GM18907 (cell line): ENCODE measurements around the gene CMTM5.

Source experiments
- ATAC-seq: cut with Tn5 transposase; IDR thresholded peaks from one replicate; pipeline ENCODE4 v1.9.1; 2021; ENCODE audit warnings: mild to moderate bottlenecking, moderate library complexity; ENCODE audit not compliant: unreplicated experiment

The CMTM5 gene

DNA sequence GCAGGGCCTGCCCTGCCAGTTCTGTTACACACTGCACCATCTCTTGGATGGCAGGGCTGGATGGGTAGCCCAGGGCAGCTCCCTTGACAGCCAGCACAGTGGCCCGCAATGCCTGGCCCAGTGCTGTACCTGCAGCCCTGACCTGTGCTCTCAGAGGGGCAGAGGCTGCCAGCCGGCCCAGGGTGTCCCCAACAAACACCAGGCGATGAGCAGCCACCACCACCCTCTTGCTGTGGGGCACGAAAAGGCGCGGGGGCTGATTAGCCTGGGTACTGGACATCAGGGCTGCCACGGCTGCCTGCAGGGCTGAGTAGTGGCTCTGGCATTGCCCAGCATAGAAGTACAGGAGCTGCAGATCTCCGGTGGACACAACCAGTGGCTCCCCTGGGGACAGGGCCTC, 19.6 kb upstream of the CMTM5 start:
- ATAC-seq: no peak

DNA sequence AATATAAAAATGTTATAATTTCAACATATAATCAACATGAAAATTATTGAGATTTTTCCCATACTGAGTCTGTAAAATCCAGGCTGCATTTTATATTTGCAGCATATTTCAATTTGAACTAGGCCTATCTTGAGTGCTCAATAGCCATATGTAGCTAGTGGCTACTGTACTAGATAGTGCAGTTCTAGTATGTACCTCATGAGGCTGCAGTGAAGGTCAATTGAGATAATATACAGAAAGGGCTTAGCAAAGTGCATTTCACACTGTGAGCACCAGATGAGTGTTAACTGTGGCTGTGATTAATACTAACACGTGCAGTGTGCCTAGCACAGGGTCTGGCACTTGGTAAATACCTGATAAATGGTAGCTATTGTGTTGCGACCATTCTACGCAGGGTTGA, 18.8 kb upstream of the CMTM5 start:
- no peak for ATAC-seq

DNA sequence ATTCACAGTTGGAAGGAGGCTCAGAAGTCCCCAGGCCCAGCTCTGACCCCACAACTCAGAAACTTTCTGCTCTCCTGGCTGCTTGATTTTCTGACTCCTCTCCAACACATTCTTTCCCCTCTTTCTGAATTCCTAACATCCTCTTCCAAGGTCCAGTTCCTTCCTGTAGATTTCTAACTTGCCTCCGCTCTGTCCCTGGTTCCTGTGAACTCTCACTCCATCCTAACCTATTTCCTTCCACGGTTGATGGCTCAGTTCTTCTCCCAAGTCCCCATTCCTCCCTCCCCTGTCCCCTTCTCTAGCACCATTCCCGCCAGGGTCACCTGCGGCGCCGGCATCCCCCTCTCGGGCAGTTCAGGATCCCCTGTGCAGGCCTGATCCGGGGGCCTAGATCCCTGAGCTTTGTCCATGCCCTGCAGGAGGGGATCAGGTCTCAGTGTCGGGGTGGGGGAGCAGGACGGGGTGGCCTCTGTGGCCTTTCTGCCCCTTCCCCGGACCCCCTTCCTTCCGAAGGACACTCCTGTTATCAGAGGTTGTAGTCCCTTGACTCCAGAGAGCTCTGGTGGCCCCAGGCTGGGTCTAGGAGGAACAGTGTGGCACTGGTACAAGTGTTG, 18.2 kb upstream of the CMTM5 start:
- no peak for ATAC-seq

DNA sequence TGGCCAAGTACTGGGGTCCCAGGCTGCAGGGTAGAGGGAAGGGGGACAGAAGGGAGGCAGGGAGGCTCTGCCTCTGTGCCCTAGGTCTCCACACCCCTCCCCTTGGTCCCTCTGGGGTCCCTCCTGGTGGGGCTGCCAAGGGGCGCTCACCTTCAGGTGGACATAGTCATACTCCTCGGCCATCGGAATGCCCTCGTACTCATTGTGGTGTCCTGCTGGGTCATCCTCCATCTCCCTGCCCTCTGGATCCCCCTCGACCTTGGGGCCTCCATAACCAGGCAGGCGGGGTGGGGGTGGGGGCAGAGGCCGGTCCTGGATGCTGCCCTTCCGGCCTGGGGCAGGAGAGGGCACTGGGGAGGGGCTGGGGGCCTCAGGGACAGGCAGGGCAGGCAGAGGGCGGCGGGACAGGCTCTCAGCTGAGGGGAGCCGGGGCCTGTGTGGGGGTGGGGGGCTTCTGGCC, 17.6 kb upstream of the CMTM5 start:
- no peak for ATAC-seq

DNA sequence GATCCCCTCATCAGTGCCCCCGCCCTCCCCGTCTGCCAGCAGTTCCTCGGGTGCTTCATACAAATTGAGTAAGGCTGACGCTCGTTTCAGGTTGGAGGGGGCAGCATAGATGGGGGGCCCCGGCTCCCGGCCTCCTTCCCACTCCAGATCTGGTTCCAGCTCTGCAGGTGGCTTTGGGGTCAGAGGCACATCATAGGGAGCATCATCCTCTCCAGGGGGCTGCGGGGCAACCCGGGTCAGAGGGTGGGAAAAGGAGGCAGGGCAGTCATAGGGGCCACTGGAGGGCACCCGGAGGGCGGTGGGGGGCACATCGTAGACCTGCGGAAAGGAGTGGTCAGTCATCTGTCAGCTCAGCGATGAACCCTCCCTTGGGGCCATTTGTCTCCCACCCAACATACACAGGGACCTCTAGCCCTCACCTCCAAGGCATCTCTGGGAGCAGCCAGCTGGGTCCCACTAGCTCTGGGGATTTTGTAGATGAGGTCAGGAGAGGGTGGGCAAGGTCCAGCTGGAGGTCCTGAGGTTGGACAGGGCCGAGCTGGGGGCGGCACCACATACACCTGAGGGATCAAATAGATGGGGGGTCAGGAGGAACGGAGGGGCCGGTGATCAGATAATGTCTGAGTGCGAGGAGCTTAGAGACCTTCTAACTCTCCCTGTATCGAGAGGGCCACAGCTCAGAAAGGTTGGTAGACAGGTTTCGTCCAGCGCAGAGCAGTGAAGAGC, 17.0 kb upstream of the CMTM5 start:
- no peak for ATAC-seq

DNA sequence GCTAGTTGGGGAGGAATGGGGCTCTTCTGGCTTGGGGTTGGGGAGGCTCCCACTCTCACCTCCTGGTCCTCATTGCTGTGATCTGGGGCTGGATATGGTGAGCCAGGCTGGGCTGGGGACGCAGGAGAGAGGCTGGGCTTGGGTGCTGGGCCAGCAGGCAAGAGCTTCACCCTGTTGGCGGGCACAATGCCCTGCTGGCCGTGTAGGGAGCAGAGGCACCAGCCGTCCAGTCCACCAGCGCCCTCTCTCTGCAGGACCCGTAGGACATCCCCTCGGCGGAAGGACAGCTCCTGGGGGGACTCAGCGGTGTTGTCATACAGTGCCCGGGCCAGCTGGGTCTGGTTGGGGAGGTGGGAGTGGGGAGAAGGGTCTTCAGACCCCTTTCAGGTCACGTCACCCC, 16.4 kb upstream of the CMTM5 start:
- no peak for ATAC-seq

DNA sequence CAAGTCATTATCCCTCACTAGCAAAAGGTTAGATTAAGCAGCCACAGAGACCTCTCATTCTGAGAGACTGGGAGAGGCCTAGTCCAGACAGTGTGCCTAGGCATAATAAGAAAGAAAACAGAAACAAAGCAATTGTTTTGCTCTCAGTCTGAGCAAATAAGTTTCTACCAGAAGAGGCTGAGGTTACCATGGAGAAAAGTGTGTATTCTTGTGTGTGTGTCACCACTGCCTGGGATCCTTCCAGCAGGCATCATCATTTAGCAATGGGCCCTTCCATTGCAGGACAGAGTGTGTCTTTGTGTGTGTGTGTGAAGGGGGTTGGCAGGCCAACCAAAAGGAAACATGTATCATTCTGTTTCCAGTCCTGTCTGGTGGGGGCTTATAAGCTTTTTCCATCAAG, 15.5 kb upstream of the CMTM5 start:
- no peak for ATAC-seq

DNA sequence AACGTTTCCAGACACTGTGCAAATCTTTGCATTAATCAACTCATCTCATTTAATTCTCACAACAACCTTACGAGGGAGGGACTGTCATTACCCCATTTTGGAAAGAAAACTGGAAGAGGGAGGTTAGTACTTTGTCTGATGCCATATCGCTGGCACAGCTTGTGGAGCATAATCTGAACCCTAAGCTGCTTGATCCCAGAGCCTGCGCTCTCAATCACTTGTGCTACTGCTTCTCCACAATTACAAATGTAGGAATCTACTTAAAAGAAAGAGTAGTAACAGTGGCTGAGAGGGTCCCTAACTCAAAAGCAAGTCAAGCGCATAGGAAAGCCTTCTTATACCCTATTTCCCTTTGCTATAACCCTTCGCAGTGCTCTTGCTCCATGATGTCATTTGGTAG, 15.1 kb upstream of the CMTM5 start:
- ATAC-seq: no peak

DNA sequence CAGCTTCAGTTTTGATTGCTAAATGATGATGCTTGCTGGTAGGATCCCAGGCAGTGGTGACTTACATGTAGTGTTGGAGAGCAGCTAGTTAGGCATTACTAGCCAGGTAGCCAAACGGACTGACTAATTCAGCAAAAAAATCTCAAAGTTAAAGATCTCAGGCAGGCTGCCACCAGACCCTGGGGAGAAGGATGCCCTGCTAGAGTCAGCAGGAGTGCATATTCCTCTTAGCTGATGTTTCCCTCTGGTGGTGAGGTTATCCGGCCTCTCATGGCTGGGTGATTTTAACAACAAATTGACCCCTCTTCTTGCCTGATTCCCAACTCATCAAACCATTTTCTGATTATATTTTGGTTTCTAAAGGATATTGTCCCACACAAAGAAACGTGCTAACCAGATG, 14.6 kb upstream of the CMTM5 start:
- ATAC-seq: no peak

DNA sequence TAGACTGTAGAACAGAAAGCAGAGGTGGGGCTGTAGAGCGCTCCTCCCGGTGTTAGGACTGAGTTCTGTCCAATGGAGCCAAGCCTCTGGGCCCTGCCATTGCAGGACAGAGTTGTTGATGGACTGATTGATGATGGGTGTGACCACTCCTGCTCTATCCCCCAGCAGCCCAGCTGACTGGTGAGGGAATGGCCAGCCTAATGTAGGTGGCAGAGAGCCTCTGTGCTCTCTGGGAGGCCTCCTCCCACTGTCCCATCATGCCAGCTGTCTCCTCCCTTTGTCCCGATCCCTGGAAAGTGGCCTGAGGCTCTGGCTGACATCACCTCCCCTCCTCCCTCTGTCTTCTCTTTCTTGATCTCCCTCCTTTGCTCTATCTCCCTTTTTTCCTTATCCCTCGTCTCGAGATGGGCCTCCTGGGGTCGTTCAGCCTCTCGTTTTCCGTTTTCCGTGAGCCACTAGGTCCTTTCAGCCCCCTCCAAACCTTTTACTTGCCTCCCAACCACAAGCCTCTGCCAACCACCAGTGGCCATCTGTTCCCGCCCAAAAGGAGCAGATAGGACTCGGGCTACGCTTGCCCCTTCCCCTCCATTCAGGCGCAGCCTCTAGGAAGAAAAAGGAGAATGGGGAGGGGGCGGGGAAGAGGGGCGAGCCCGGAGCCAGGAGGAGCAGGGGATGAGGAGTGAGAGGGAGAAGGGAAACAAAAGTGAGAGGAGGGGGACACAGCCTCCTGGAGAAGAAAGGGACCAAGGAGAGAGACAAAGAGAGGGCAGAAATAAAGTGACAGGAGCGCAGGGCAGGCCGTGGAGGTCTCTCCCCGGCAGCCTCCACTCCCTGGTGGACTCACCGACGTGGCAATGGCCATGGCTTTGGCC, 12.4 kb upstream of the CMTM5 start:
- ATAC-seq: no peak

DNA sequence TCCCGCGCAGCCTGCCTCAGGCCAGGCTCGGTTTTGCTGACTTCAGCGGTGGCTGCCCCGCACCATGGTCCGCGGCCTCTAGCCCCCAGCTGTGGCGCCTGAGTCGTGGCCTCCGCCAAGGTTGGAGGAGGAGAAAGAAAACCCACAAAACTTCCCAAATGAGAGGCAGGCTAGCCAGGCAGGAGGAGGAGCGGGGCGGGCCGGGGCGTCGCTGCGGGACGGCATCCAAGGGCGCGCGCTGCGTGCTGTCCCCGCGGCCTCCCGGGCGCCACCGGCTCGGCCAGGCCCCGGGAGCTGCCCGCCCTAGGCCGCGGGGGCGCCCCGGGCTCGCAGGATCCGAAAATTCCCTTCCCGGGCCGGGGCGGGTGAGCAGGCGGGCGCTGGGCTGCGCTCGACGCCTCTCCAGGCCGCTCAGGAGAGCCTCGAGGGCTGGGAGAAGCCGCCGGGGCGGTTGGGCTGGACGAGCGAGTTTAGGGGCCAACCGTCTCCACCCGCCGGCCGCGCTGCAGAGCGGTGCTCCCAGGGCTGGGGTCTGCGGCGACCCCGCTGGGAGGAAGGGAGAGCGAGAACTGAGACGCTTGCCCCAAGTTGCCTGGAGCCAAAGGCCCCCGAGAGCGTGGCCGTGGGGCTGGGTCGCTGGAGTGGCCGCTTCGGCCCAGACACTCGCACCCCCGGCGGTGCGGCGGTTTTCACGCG, 11.7 kb upstream of the CMTM5 start, which contains the start of gene EFS:
Gene EFS, minus strand, starts transcription at position 137 of the 696 bp plus-strand sequence. CDS start 147 bp downstream, outside the sequence.
- ATAC-seq: no peak

DNA sequence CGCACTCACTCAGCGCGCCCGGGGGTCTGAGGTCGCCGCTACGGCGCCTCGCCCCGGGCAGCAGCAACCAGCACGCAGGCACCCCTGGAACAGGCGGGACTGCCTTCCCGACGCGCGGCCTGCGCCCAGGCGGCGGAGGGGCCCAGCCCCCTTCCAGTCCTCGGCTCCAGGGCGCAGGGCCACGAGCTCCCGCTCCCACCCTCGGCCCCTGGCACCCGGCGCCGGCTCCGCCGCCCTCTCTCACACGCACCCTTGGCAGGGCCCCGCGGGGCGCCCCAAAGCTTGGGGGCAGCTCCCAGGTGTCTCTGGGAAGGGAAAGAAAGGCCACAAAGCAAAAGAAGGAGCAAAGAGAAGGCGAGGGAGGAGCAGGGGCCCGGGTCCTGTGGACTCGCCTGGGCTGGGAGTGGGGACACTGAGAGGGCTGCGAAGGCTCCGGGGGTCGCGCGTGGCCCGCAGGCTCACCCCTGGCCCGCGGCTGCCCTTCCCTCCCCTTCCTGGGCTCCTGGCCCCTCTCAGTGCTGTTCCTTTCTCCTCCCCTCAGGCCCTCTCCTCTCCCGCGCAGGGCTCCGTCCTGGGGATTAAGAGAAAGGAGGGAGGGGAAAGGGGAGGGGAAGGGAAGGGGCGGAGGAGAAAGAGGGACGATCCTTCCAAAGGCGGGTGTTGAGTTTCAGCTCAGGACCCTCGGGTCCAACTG, 11.0 kb upstream of the CMTM5 start:
- ATAC-seq: no peak

DNA sequence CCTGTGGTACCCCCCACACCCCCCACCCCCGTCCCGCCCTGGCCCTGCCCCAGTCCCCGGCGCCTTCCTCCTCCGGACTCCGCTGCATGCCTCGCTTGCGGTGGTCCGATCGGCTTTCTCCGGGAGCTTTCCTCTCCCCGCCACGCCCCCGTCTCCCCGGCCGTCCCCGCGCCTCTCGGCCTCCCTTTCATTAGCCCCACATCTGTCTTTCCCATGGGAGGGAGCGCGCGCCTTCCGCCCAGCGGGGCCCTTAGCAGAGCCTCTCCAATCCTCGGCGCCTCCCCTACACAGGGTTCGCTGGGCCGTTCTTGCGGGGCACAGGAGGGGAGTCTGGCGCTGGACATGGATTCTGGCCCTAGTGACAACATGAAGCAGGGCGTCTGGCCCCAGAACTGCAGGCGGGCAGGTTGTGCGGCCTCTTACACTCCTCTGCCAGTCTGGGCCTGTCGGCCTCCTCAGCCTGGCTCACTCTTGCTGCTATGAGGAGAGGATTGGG, 10.4 kb upstream of the CMTM5 start:
- ATAC-seq: no peak

DNA sequence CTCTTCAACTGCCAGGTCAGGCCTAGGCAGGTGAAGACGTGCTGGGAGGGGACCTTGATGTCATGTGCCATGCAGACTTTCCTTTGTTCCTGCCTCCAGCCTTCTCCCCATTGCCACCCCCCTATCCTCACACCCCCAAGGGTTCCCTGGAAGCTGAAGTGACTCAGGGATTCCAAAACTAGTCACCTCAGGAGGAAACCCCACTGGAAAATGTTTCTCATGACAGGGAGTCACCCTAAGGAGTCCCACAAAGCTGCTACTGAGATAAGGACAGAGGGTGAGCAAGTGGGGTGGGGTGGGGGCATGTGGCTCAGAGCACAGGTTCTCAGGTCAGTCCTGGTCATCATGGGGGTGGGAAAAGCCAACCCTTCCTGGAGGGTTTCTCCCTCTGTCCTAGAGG, 6.6 kb upstream of the CMTM5 start:
- ATAC-seq: no peak

DNA sequence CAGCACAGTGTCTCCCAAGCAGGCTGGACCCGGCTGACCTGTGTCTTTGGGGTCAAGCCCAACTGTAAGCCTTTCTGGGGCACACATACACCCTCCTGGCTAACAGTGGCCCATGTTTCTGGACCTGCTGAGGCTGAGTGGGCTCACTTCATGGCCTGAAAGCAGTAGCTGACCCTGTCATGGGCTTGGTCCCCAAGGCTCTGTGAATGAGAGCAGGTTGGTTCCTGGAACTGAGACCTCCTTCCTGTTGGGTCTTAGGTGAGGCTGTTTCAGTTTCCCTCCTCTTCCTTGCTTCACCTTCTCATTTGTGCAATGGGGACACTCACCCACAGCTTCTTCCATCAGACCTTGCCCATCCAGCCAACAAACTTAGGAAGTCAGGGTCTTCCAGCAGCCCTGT, 5.0 kb upstream of the CMTM5 start:
- ATAC-seq: no peak

DNA sequence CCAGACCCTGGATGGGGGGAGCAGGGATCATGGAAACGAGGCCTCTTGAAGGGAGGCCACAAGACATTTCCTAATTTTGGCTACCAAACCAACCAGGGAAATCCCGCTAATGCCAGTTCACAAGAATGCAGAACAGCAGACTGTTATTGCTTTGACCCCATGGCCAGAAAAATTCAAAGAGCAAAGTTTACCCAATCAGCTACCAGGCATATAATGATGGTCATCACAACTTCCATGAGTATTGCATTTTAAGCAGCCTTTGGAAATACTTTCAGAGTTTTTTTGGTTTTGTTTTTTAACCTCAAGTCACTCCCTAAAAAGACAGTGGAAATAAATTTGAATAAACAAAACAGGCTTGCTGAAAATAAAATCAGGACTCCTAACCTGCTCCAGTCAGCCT, 4.3 kb upstream of the CMTM5 start, which contains the start of gene IL25:
Gene IL25, plus strand, starts transcription at position 301 of the 400 bp plus-strand sequence.
- no peak for ATAC-seq

DNA sequence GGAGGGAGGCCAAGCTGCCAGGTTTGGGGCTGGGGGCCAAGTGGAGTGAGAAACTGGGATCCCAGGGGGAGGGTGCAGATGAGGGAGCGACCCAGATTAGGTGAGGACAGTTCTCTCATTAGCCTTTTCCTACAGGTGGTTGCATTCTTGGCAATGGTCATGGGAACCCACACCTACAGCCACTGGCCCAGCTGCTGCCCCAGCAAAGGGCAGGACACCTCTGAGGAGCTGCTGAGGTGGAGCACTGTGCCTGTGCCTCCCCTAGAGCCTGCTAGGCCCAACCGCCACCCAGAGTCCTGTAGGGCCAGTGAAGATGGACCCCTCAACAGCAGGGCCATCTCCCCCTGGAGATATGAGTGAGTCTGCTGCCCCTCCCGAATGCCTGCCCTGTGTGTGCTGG, 3.8 kb upstream of the CMTM5 start:
- no peak for ATAC-seq

DNA sequence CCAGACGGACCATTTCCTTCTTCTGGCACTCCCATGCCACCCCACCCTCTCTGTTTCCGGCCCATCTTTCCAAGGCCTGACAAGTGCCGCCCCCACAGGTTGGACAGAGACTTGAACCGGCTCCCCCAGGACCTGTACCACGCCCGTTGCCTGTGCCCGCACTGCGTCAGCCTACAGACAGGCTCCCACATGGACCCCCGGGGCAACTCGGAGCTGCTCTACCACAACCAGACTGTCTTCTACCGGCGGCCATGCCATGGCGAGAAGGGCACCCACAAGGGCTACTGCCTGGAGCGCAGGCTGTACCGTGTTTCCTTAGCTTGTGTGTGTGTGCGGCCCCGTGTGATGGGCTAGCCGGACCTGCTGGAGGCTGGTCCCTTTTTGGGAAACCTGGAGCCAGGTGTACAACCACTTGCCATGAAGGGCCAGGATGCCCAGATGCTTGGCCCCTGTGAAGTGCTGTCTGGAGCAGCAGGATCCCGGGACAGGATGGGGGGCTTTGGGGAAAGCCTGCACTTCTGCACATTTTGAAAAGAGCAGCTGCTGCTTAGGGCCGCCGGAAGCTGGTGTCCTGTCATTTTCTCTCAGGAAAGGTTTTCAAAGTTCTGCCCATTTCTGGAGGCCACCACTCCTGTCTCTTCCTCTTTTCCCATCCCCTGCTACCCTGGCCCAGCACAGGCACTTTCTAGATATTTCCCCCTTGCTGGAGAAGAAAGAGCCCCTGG, 1.2 kb upstream of the CMTM5 start:
- ATAC-seq: no peak

DNA sequence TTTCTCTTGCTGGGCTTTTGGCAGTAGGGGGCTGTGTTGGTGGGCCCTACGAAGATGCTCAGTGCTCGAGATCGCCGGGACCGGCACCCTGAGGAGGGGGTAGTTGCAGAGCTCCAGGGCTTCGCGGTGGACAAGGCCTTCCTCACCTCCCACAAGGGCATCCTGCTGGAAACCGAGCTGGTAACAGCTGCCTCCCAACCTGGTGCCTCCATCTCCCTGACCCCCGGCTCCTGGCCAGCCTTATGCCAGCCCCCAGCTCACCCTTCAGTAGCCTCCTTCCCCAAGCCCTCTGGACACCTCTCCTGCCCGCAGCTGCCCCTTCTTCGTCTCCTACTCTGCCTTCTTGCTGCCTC, 328 bp downstream of the CMTM5 start:
- ATAC-seq: no peak
